NCI-H2227 (cell line): ENCODE data around the gene PRELID2.
A peak's percentile ranks its signal among the peaks of the same experiment; 100 is the strongest.
"Not testable (repeated sequence)": the region's sequence is repeated elsewhere in the genome, so short reads cannot be mapped to it uniquely, and the experiment has no call there.

Experiments
- DNase-seq: peaks from one replicate; lab custom pipeline; 2025; ENCODE audit not compliant: unreplicated experiment; lab: John Stamatoyannopoulos, UW

PRELID2 gene

DNA sequence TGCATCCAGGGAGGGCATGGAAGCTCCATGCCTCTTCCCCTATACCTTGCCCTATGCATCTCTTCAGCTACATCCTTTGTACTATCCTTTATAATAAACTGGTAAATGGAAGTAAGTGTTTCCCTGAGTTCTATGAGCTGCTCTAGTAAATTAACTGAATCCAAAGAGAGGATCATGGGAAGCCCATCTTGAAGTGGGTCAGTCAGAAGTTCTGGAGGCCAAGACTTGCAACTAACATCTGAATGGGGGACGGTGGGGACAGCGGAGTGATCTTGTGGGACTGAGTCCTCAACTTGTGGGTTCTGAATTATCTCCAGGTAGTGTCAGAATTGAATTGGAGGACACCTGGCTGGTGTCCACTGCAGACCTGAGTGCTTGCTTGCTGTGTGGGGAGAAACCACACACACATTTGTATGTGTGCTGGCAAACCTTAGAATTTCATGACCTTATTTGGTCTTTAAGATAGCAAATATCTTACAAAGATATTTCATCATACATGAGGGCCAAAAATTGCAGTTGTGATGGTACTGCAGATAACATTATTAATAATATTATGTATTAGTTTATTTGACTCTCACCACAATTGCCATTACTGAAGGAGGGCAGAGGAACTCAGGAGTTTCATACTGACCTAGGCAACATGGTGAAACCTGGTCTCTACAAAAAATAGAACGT, 5.5 kb upstream of the PRELID2 start:
- DNase-seq = no peak

DNA sequence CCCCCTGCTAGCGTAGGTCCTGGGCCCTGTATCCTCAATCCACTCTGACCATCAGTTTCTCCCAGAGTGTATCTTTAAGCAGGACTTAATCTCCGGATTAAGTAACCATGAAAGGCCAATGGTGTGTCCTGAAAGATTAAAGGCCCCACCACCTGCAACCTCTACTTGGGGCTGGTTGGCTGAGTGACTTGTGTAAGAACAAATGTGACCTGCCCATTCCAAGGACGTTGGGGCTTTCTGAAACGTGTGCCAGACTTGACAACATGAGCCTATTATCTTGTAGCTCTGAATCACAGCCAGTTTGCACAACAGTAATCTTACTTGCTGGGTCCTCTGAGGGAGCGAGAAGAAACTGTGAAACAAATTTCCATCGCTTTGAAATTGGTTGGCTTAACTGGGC, 3.1 kb upstream of the PRELID2 start:
- DNase-seq = no peak

DNA sequence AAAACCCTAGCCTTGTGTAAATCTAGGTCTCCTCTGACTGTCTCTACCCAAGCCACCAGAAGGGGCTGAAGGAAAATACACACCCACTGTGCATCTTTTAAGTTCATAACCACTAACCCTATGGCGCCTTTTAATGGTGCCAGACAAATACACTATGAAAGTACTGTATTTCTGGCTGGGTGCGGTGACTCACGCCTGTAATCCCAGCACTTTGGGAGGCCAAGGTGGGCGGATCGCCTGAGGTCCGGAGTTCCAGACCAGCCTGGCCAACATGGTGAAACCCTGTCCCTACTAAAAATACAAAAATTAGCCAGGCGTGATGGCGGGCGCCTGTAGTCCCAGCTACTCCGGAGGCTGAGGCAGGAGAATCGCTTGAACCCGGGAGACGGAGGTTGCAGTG, 1.1 kb upstream of the PRELID2 start:
- not testable (repeated sequence) for DNase-seq

DNA sequence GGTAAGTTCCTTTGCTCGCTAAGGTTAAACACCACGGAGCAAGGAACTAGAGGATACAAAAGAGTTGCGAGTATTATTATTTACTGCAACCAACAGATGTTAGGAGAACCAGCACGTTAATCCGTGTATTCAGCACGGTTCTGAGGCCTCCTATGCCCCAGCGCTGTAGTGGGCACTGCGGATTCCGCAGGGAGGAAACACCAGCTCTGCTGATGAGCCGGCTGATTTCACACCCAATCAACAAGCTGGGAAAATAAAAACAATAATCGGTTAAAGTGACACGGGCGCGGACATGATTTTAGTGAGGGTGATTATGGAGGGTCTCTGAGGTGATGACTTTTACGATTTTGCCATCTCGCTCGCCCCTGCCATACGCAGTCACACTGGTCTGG, 702 bp upstream of the PRELID2 start:
- DNase-seq = peak; percentile 15

DNA sequence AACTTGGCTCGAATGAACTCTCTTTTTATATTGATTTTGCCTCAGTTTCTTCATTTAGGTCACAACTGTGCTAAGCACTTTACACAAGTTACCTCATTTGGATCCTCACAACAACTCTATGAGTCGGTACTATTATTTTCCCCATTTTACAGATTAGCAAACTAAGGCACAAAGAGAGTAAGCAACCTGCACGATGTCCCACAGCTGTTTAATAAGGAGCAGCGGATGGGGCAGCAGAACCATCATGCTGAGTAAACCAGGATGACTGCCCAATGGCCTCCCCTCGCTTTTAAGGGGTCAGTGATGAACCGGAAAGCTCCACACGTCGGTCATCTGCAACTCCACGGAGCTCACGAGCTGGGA, 607 bp downstream of the PRELID2 start:
- DNase-seq = no peak

DNA sequence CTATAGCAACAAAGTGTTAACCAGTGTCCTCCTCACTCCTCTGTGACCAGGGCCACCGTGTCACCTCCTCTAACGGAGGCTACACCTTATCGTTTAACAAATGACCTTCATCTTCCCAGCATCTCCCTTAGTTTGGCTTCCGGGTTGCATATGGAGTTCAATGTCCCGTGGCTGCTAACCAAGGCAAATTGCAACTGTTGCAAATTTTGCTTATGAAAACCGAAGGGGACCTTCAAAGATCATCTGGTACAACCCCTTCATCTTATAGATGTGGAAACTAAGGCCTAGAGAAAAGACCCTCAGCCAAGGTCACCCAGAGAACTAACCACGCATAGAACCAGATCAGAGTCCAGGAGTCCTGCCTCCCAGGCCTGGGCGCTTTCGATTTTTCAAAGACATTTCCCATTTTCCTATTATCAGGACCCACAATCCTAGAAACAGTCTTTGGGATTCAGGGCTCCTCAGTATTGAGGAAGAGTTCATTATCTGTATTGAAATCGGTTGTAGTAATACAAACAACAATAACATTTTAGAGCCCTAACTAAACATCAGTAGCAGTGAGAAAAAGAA, 1.4 kb downstream of the PRELID2 start:
- no peak for DNase-seq

DNA sequence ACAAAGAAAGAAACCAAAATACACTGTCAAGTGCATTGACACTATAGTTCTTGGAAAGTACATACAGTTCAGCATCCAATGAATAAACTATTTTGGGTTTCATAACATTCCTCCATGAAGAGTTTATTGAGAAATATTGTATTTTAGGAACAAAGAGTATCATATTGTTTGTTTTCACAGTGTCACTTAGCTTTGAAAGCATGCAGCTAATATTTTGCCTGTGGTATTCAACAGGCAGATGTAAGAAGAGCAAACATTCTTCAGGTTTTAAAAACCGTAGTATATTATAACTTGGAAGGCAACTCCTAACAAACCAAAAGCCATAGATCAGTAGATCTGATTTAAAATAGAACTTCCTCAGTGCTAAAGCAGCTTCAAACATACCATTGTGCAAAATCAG, 4.5 kb downstream of the PRELID2 start:
- DNase-seq = no peak

DNA sequence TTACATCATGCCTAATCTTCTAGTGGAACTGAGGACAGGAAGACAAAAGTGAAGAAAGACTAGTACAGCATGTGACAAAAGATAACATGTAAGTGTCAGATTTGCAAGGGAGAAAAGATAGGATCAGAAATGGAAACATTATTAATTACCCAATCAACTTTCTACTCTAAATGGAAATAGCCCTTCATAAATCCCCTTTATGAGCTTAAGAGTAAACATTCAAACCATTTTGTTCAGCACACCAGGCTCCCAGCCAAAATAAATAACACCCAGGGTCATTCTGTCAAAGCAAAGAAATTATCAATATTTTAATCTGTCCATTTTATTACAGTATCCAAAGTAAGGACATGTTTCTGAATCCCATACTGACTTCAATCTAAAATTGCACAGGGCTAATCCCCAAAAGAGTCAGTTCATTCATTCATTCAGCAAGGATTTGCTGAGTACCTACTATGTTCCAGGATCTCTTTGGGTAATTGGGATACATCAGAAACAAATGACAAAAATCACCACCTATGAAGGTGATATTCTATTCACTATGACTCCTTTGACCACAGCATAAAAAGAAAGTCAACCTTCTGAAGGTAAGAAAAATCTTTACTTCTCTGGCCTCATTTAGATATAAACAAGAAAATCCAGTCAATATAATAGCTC, 5.3 kb downstream of the PRELID2 start:
- no peak for DNase-seq

DNA sequence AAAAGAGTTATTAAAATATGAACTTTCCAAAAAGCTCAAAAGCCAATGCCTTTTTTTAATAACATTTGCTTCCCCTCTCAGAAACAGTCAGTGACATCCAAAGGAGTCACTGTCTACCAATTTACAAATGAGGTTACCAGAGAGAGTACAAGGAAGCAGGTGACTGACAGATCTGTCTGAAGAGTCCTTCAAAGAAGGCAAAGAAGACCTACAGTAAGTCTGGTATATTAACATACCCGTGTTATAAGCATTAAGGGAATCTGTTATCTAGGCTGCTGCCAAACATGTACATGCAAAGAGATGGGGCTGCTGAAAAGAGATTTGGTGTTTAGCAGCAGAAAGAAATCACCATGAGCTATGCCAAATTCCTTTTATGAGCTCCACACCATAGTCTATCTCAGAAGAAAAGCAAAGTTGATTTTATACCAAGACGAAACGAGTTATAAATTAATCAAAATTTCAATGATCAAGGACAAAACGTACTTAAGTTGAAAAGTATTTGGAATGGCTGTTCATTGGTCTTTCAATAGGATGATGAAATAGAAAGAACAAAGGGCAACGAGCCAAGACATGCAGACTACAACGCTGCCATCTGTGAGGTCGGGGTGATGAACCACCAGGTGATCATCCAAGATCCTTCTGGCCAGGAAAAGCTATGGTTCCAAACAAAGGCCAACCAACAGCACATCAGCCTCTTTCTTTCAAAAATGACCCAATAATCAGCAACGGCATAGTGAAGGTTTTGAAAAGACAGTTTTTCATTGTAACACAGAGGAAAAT, 8.1 kb downstream of the PRELID2 start:
- no peak for DNase-seq

DNA sequence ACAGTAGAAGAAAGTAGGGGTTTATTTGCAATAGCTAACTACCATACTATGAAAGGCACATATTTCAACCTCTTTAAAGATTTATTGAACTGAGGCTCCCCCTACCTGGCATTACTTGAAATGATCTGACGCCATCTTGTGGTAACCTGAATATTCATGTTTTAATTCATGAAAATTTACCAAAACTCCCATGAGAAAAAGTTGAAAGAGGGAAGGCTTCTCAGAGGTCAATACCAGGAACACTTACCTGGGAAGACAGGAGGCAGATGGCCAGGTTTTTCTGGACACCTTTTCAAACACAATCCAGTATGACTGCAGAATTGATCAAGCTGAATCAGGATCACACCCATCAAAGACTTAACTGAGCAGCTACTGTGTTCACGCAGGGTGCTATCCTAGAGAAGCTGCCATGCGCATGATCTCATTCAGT, 9.4 kb downstream of the PRELID2 start:
- DNase-seq = peak; percentile 57

DNA sequence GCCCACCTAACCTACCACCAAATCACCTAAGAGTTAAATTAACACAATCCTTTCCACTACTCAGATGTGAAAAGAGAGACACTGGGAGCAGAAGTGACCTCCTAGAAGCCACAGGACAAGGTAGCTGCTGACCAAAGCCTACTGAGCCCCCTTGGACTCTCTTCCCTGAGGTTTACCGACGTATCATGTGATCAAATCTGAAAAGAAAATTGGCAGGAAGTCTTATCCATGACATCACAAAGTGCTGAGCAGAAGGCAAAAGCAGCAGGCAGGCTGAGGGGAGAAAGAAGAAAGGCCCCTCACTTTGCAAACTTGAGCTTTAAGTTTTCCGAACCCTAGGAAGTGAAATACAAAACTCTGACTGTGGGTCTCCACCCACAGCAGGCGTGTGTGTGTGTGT, 11.1 kb downstream of the PRELID2 start:
- DNase-seq = no peak

DNA sequence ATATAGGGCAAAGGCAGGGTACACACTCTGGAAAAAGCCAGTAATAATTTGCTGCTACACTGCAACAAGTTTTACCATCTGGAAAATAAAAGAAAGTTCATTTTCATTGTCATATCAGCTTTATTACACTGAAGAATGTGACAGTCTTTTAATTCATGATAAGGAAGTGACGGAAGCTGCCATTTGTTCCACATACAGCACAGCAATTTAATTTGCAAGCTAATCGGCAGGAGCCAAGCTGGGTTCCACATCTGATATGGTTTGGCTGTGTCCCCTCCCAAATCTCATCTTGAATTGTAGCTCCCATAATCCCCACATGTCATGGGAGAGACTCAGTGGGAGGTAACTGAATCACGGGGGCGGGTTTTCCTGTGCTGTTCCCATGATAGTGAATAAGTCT, 16.5 kb downstream of the PRELID2 start:
- no peak for DNase-seq

DNA sequence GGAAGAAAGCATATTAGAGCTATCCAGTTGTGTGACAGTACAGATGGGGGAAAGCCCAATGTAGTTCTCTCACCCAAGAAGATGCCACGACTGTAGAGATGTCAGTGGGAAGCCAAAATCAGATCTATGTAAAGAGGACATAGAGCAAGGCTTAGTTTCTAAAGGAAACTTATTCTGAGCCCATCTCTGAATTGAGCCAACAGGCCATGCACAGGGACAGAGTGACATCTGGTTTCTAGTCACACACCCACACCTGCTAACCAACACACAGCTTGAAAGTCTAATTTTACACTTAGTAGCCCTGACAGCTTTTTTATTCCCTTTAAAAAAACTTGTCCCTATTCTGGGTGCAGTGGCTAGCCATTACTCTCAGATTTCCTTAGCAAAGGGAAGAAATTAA, 22.3 kb downstream of the PRELID2 start:
- DNase-seq = no peak

DNA sequence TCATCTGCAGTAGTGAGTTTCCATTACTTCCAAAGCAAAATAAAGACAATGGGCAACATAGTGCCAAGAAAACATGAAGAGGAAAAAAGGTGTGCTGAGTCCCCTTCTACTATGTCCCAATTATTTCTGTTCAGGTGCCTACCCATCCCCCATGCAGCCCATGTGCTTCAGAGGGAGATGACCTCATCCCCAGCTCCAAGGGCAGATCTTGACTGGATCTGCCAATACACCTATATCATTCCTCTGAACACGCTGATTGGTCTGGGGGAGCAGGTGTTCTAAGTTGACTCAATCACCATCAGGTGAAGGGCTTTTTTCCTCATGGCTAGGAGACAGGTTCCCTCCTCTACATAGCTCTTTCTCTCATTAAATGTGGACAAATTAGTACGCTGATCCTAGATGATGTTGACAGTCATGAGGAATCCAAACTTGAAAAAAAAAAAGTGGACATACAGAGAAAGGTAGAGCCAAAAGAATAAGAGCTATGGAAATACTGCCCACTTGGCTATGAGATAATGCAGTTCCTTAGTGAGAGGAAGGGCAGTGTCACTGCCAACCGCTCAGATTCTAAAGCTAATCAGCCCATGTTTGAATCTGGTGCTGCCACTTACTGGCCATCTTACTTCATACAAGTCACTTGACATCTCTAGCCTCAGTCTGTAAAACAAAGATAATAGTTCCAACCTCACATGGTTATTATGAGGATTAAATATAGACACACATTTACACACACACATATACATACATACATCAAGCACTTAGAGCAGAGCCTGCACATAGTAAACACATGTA, 23.1 kb downstream of the PRELID2 start:
- peak; percentile 21 for DNase-seq

DNA sequence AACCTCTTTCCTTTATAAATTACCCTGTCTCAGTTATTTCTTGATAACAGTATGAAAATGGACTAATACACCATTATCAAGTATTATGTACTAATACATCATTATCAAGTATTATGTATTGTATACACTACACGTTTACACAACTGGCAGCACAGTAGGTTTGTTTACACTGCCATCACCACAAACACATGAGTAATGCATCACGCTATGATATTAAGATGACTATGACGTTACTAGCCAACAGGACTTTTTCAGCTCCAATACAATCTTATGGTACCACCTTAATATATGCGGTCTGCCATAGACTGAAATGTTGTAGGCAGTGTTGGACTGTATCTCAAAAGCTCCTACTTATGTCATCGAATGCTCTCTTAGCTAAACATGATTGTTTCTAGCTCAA, 28.2 kb downstream of the PRELID2 start:
- DNase-seq = no peak

DNA sequence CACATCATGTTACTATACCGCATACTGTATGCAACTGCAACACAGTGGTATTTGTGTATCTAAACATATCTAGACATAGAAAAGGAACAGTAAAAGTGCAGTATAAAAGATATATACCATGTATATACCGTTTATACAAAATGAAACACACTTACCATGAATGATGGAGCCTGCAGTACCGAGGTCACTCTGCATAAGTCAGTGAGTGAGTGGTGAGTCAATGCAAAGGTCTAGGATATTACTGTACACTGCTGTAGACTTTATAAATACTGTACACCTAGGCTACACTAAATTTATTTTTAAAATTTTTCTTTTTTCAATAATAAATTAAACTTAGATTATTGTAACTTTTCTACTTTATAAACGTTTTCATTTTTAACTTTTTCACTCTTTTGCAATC, 29.3 kb downstream of the PRELID2 start:
- no peak for DNase-seq

DNA sequence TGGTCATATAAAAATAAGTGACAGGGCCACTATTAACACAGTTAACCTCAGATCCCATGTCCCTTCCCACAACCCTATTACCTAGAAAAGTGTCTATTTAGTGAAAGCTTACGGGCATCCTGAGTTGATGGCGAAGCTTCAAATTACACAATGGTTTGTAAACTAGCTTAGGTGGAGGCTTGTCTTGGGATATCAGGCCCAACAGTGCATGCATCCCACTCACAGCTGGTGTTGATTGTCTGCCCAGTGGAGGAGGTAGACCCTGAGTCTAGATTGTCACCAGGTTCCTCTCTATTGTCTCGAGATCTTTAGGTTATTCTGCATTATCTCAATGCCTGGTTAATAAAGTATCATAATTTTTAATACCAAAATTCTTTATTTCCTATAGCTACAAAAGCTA, 30.4 kb downstream of the PRELID2 start:
- no peak for DNase-seq

DNA sequence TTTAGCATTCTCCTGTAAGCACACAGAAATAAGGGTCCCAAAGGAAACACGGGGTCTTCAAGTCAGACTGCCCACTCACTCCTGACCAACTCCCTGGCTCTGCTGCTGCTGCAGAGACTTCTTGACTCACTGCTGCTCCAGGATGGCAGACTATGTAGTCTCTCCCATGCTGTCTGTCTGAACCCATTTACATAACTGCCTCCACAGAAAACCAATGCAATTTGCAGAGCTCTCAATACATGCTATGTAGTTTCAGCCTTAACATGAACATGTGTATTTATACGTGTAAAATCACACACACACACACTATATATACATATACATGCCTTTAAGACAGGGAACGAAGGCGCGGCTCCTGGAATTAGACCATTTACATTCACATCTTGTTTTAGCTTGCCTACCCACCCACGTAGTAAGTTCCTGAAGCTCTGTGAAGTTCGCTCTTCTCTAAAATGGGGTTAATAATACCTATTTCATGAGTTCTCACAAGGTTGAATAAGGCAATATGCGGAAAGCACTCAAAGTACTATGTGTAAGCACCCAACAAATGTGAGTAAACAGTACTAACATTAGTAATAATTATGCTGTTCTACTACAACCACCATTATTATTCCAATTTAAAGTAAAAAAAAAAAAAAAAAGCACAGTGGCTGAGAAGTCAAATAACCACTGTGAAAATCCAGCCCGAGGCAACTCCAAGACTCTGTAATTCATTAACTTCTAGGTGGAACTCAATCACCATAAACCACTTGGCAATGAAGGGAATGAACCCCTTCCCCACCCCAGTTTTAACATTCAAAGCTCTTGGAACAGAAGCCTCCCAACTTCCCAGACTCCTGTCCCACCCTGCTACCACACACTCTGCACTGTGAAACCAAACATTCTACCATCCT, 31.8 kb downstream of the PRELID2 start:
- no peak for DNase-seq

DNA sequence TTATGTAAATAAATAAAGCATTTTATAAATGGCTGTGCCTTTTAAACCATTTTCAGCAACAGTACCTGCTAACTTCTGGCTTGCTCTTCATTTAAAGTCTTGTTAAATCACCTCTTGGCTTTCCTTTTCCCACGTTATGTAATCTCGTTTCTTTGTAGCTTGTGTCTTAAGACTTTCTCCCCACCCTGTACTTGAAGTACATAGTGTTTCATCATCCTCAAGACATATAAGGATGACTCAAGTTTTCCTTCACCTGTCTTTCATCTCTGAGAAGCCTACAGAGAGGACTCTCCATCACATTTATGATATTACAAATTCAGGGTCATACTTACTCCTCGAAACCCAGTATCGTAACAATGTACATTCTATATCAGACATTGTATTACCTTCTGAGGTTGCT, 33.9 kb downstream of the PRELID2 start:
- DNase-seq = no peak

DNA sequence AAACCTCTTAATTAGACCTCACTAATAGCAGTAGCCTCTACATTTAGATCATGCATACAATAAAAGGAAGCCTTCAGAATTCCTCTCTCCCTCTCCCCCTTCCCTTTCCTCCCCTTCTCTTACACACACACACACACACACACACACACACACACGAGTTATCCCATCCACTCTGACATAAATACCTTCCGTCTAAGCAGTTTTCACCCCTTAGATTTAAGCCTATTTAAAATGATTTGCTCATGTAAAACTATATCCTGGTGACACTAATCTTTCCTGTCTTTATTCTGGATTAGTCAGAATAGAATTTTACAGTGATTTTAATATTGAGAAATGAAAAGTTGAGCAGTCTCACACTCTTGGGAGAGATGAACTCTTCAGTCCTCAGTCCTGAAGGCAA, 35.0 kb downstream of the PRELID2 start:
- no peak for DNase-seq
